GM13977 (cell line): ENCODE results near the gene INPP5E.

Experiments used
- DNase-seq: peaks from one replicate; pipeline ENCODE4 v3.0.0; 2012; ENCODE audit warnings: low spot score
- in situ Hi-C: fragments of 300-500 bp; cut with MboI; formaldehyde crosslinking; loops from one replicate; pipeline ENCODE4 v1.12.0; 2022; ENCODE audit warnings: low sequenced_read_pairs, low pct_unique_long_range_greater_than_20kb, mixed read lengths, inconsistent platforms; ENCODE audit not compliant: unreplicated experiment
- TF ChIP-seq, protein P1 (sequence below): IDR thresholded peaks from 2 replicates; pipeline ENCODE4 v1.5.1; 2012; ENCODE audit warnings: mild to moderate bottlenecking, control low read depth; ENCODE audit not compliant: insufficient read depth; ENCODE audit errors: extremely low read depth, missing control alignments

INPP5E gene

DNA sequence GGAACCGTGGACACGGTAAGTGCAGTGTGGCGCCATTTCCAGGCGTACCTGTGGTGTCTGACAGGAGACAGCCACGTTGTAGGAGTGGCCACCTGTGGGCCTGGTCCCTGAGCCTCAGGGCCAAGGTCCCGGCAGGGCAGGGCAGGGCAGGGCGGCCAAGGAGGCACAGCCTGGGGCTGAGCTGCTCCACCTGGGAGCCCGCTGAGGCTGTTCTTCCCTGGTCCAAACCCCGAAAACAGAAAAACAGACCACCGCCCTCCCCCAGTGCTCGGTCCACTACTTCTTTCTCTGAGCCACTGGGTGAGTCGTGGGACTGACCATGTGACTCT, 20.6 kb downstream of the INPP5E start:
- TF ChIP-seq, protein P1, sequence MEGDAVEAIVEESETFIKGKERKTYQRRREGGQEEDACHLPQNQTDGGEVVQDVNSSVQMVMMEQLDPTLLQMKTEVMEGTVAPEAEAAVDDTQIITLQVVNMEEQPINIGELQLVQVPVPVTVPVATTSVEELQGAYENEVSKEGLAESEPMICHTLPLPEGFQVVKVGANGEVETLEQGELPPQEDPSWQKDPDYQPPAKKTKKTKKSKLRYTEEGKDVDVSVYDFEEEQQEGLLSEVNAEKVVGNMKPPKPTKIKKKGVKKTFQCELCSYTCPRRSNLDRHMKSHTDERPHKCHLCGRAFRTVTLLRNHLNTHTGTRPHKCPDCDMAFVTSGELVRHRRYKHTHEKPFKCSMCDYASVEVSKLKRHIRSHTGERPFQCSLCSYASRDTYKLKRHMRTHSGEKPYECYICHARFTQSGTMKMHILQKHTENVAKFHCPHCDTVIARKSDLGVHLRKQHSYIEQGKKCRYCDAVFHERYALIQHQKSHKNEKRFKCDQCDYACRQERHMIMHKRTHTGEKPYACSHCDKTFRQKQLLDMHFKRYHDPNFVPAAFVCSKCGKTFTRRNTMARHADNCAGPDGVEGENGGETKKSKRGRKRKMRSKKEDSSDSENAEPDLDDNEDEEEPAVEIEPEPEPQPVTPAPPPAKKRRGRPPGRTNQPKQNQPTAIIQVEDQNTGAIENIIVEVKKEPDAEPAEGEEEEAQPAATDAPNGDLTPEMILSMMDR = no peak
- in situ Hi-C loops = no loop called here
- DNase-seq = no peak

DNA sequence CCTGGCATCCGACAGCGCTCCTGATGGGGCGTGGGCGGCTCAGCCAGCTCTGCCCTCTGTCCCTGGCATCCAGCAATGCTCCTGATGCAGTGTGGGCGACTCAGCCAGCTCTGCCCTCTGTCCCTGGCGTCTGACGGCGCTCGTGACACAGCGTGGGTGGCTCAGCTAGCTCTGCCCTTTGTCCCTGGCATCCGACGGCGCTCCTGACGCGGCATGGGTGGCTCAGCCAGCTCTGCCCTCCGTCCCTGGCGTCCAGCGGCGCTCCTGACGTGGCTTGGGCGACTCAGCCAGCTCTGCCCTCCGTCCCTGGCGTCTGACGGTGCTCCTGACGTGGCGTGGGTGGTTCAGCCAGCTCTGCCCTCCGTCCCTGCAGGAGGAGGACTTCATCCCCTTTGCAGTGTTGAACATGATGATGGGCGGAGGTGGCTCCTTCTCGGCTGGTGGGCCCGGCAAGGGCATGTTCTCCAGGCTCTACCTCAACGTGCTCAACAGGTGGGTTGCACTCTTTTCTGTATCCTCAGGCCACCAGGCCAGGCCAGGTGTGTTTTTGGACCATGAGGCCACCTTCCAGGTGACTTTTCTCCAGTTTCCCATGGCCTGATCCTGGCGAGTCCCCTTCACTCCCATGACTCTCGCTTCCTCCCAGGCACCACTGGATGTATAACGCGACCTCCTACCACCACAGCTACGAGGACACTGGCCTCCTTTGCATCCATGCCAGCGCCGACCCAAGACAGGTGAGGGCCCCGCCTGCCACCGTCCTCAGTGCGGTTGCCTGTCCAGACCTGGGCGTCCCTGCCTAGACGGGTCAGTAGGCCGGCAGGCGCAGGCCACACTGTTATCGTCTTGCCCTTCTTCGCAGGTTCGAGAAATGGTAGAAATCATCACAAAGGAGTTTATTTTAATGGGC, 21.2 kb downstream of the INPP5E start:
- DNase-seq = no peak
- TF ChIP-seq, protein P1 = no peak
- in situ Hi-C loops = no loop called here

DNA sequence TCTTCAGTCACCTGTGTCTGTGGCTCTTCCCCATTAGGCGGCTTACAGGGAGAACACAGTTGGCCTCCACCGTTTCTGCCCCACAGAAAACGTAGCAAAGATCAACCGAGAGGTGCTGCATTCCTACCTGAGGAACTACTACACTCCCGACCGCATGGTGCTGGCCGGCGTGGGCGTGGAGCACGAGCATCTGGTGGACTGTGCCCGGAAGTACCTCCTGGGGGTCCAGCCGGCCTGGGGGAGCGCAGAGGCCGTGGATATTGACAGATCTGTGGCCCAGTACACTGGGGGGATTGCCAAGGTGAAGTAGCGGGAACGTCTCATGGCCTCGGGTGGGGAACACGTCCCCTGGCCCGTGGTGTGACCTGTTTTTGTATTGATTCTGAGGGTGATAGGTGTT, 22.7 kb downstream of the INPP5E start:
- no peak for DNase-seq
- TF ChIP-seq, protein P1 = no peak
- in situ Hi-C loops = no loop called here

DNA sequence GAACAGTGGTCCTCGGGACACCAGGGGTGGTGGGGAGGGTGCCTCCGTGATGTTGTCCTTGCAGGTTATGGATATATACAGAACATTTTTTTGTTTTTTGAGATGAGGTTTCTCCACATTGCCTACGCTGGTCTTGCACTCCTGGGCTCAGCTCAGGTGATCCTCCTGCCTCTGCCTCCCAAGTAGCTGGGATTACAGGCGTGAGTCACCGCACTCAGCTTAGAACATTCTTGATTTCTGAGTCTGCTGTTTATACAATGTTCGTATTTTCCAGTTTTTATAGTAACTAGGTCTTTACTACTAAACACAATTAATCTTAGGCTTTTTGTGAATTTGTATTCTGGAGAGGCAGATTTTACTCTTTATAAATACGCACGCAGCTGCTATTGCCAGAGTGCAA, 23.2 kb downstream of the INPP5E start:
- no peak for DNase-seq

DNA sequence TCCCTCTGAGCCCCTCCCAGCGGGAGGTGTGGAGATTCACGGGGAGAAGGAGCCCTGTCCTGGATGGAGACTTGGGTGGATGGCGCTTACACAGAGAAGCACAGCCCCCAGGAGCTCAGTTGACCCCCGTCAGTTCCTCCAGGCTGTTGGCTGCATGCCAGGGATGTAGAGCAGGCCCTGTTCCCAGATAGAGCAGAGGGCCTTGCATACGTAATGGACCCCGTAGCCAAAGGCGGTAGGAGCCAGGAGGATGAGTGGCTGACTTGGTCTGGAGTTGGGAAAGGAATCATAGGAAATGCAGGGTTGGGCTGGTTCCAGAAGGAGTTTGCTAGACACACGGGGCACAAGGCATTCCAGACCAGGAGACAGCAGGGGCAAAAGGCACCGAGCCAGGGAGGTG, 26.7 kb downstream of the INPP5E start:
- TF ChIP-seq, protein P1 = no peak
- in situ Hi-C loops = no loop called here

More for the DNA sequence above, 23.2 kb downstream of the INPP5E start:
- TF ChIP-seq, protein P1 = no peak
- in situ Hi-C loops = no loop called here

DNA sequence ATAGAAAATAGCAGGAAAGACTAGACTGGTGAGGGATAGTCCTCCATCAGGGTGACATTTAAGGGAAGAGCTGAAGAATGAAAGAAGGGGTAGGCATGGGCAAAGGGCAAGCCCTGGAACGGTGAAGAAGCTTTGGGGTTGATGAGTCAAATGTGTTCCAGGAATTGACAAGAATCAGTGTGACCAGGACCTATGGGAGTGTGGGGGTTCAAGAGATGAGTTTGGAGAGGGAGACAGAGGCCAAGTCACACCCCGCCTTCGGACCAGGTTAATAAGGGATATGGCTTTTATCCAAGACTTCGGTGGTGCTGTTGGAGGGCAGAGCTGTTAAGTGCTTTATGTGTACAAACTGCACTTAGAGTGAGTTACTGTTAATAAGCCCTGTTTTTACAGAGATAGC, 28.3 kb downstream of the INPP5E start:
- TF ChIP-seq, protein P1 = no peak
- no peak for DNase-seq
- in situ Hi-C loops = no loop called here

More for the DNA sequence above, 26.7 kb downstream of the INPP5E start:
- no peak for DNase-seq
